HG02588 (cell line): Measurements from ENCODE around the gene BCO1.

ENCODE experiments used
- ATAC-seq: cut with Tn5 transposase; IDR thresholded peaks from one replicate; pipeline ENCODE4 v1.9.1; 2021; ENCODE audit warnings: mild to moderate bottlenecking, moderate library complexity; ENCODE audit not compliant: unreplicated experiment

Gene BCO1

GRCh38 chr16:81232740-81233367 lies 5.6 kb upstream of the BCO1 start:
- no peak for ATAC-seq

- no peak for ATAC-seq
Measured at GRCh38 chr16:81237282-81237681, 1.2 kb upstream of the BCO1 start.

- no peak for ATAC-seq
Measured at GRCh38 chr16:81237942-81238295, 570 bp upstream of the BCO1 start.

- ATAC-seq = no peak
Measured at GRCh38 chr16:81239367-81240121, 1.1 kb downstream of the BCO1 start.

- ATAC-seq = no peak
Measured at GRCh38 chr16:81241706-81242105, 3.2 kb downstream of the BCO1 start.

- no peak for ATAC-seq
Measured at GRCh38 chr16:81242977-81243618, 4.6 kb downstream of the BCO1 start.

GRCh38 chr16:81243942-81244341 lies 5.5 kb downstream of the BCO1 start:
- no peak for ATAC-seq

GRCh38 chr16:81251871-81252270 lies 13.4 kb downstream of the BCO1 start:
- no peak for ATAC-seq

GRCh38 chr16:81253141-81253540 lies 14.7 kb downstream of the BCO1 start:
- ATAC-seq = no peak

GRCh38 chr16:81254922-81255526 lies 16.5 kb downstream of the BCO1 start:
- ATAC-seq = no peak

- no peak for ATAC-seq
Measured at GRCh38 chr16:81259916-81260315, 21.4 kb downstream of the BCO1 start.

- ATAC-seq = no peak
Measured at GRCh38 chr16:81261049-81261648, 22.7 kb downstream of the BCO1 start.

- ATAC-seq = no peak
Measured at GRCh38 chr16:81263470-81264220, 25.2 kb downstream of the BCO1 start.

GRCh38 chr16:81264386-81264785 lies 25.9 kb downstream of the BCO1 start:
- ATAC-seq = no peak

GRCh38 chr16:81265052-81265451 lies 26.6 kb downstream of the BCO1 start:
- ATAC-seq = no peak

- no peak for ATAC-seq
Measured at GRCh38 chr16:81265658-81266451, 27.4 kb downstream of the BCO1 start.

GRCh38 chr16:81266680-81267095 lies 28.2 kb downstream of the BCO1 start:
- no peak for ATAC-seq

- no peak for ATAC-seq
Measured at GRCh38 chr16:81268509-81268908, 30.0 kb downstream of the BCO1 start.

- no peak for ATAC-seq
Measured at GRCh38 chr16:81273223-81273950, 34.9 kb downstream of the BCO1 start.
